NCI-H2081 (cell line): Measurements from ENCODE around the gene CHN1.

Source experiments
- DNase-seq, 2 experiments: peaks; one replicate each; lab custom pipeline; 2025; lab: John Stamatoyannopoulos, UW

The CHN1 gene

GRCh38 chr2:174787487-174788205 lies 217.5 kb downstream of the CHN1 start:
- DNase-seq, result no peak

GRCh38 chr2:174786066-174786725 lies 219.0 kb downstream of the CHN1 start:
- no peak for DNase-seq

- no peak for DNase-seq
Observed at GRCh38 chr2:174785481-174785880, 219.7 kb downstream of the CHN1 start.

GRCh38 chr2:174784909-174785308 lies 220.3 kb downstream of the CHN1 start:
- no peak for DNase-seq

- DNase-seq, result peak in 1 of 2 experiments; percentile 60
Observed at GRCh38 chr2:174784316-174784715, 220.9 kb downstream of the CHN1 start.

- no peak for DNase-seq
Observed at GRCh38 chr2:174781996-174782395, 223.2 kb downstream of the CHN1 start.

GRCh38 chr2:174781298-174781697 lies 223.9 kb downstream of the CHN1 start:
- no peak for DNase-seq

- no peak for DNase-seq
Observed at GRCh38 chr2:174780856-174781255, 224.3 kb downstream of the CHN1 start.

- no peak for DNase-seq
Observed at GRCh38 chr2:174780191-174780840, 224.9 kb downstream of the CHN1 start.

- peak; percentile 26 to 80 for DNase-seq
Observed at GRCh38 chr2:174779361-174779928, 225.7 kb downstream of the CHN1 start.

- no peak for DNase-seq
Observed at GRCh38 chr2:174778085-174778981, 226.8 kb downstream of the CHN1 start.

GRCh38 chr2:174777347-174778084 lies 227.7 kb downstream of the CHN1 start:
- no peak for DNase-seq

GRCh38 chr2:174776675-174777074 lies 228.5 kb downstream of the CHN1 start:
- DNase-seq, result no peak

GRCh38 chr2:174776223-174776622 lies 229.0 kb downstream of the CHN1 start:
- no peak for DNase-seq

GRCh38 chr2:174775571-174775980 lies 229.6 kb downstream of the CHN1 start:
- DNase-seq, result no peak

GRCh38 chr2:174774886-174775285 lies 230.3 kb downstream of the CHN1 start:
- DNase-seq, result peak in 1 of 2 experiments; percentile 55

GRCh38 chr2:174773215-174773614 lies 232.0 kb downstream of the CHN1 start:
- no peak for DNase-seq

- no peak for DNase-seq
Observed at GRCh38 chr2:174772472-174772801, 232.7 kb downstream of the CHN1 start.

GRCh38 chr2:174771631-174772471 lies 233.3 kb downstream of the CHN1 start:
- DNase-seq, result peak; percentile 69 to 78

GRCh38 chr2:174771136-174771535 lies 234.0 kb downstream of the CHN1 start:
- no peak for DNase-seq
